ENCODE measurements around the gene CYP26B1. TPM values are rescaled to one million over a fixed set of nuclear protein-coding genes. Genes with fewer than 3 reads are reported as not detected.

The CYP26B1 gene
- total RNA-seq, 1 donor from 2014 or later = 1.2 TPM

DNA sequence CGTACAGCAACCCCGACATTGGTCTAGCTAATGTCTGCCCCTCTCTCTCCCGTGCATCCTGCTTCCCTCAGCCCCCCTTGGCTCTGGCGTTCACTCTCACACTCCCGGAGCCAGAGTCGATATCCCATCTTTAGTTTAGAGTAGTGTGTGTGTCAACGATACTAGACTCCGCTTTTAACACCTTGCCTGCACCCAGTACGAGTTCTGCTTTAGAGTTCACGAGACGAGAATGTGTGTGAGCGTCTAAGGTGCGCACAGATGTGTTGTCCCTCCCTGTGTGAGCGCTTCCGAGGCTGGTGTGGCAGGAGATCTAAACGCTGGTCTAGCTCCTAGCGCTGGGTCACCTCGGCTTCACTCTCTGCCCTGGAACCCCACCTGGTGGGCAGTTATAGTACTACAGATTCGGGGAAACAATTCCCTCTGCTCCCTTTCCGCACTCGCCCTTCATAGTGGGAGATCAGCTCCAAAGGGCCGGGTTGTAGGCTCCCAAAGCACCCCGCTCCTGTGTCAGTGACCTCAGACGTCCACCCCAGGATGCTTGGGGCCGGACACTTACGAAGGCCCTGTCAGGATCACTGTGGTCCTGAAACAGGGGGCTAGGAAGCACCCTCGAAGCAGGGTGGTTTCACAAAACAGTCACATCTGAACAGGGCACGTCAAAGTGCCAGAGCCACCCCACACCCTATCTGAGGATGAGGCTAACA is 2.6 kb upstream of the CYP26B1 start:
- no peaks in the 10 kb centered on the region for H4K20me1 ChIP-seq (ENCODE audit: insufficient read depth, low read length)
- H2AFZ ChIP-seq (ENCODE audit: low read depth, low read length) = peak overlapping the region; percentile 35
- peaks cover 4% of the 10 kb centered on the region for H3K9me3 ChIP-seq (ENCODE audit: insufficient read depth, low read depth, low read length)
- H3K79me2 ChIP-seq (ENCODE audit: insufficient read depth, low read length) = no peaks in the 10 kb centered on the region
- peaks cover 25% of the 10 kb centered on the region for H3K4me1 ChIP-seq (ENCODE audit: insufficient read depth, low read length)
- H3K4me1 Mint-ChIP-seq (ENCODE audit: low read depth, unreplicated experiment) = peaks cover 8% of the 10 kb centered on the region
- peaks cover 10% of the 10 kb centered on the region for H3K9me3 Mint-ChIP-seq (ENCODE audit: unreplicated experiment)
- H3K27me3 Mint-ChIP-seq (ENCODE audit: low read depth, unreplicated experiment) = peaks cover 76% of the 10 kb centered on the region
- peak overlapping the region; percentile 72 for H3K4me3 Mint-ChIP-seq (ENCODE audit: unreplicated experiment)
- peaks cover 73% of the 10 kb centered on the region for H3K27me3 ChIP-seq (ENCODE audit: insufficient read depth, low read length)
- peak overlapping the region; percentile 37 for H3K27ac Mint-ChIP-seq (ENCODE audit: unreplicated experiment)
- FAIRE-seq (peak; percentile 5), DNase-seq (ENCODE audit: low read depth) (peak; percentile 34)
- H3K4me3 ChIP-seq (ENCODE audit: insufficient read depth, low read depth, low read length) = no peak overlapping the region
- TF ChIP-seq EZH2 (IDR thresholded peaks at IDR 0.05; ENCODE audit: insufficient read depth, low read length) = no peak
- TF ChIP-seq, protein P1, sequence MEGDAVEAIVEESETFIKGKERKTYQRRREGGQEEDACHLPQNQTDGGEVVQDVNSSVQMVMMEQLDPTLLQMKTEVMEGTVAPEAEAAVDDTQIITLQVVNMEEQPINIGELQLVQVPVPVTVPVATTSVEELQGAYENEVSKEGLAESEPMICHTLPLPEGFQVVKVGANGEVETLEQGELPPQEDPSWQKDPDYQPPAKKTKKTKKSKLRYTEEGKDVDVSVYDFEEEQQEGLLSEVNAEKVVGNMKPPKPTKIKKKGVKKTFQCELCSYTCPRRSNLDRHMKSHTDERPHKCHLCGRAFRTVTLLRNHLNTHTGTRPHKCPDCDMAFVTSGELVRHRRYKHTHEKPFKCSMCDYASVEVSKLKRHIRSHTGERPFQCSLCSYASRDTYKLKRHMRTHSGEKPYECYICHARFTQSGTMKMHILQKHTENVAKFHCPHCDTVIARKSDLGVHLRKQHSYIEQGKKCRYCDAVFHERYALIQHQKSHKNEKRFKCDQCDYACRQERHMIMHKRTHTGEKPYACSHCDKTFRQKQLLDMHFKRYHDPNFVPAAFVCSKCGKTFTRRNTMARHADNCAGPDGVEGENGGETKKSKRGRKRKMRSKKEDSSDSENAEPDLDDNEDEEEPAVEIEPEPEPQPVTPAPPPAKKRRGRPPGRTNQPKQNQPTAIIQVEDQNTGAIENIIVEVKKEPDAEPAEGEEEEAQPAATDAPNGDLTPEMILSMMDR (IDR thresholded peaks at IDR 0.05; ENCODE audit: insufficient read depth, low read depth, low read length) = peak; percentile 77
- peak overlapping the region; percentile 94 for H3K4me2 ChIP-seq (ENCODE audit: low read length)
- no peaks in the 10 kb centered on the region for H3K36me3 Mint-ChIP-seq (ENCODE audit: low read depth, unreplicated experiment)
- no peaks in the 10 kb centered on the region for H3K36me3 ChIP-seq (ENCODE audit: insufficient read depth, low read length)
- no peak overlapping the region for H3K27ac ChIP-seq (ENCODE audit: low read depth, low read length)
- no peak overlapping the region for H3K9ac ChIP-seq (ENCODE audit: low read length)

DNA sequence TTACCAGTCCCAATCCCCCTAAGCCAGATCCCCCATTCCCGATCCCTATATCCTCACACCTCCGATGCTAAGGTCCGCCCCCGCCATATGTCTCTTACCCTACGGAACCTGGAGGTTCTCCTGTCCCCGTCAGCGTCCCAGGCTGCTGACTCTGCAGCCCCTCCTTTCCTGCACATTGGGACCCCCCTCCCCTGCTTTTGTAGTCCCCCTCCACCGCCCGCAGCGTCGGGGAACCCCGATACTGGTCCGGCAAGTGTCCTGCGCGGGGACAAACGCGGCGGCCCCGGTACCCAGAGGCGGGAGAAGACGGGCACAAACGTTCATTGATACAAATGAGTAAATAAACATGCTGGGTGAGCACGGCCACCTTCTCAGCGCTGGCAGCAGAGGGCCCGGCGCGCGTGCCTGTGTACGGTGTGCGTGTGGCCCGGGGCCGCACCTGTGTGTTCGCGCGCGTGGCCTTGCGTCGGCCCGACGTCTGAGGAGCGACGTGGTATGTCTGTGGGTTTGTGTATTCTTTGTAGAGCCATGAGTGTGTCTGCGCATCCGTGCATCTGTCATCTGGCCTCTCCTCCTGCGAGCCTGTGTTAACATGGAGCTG is 2.0 kb upstream of the CYP26B1 start:
- H3K27me3 Mint-ChIP-seq (ENCODE audit: low read depth, unreplicated experiment) = peaks cover 71% of the 10 kb centered on the region
- H3K4me3 Mint-ChIP-seq (ENCODE audit: unreplicated experiment) = peak overlapping the region; percentile 86
- H3K79me2 ChIP-seq (ENCODE audit: insufficient read depth, low read length) = no peaks in the 10 kb centered on the region
- no peaks in the 10 kb centered on the region for H3K36me3 ChIP-seq (ENCODE audit: insufficient read depth, low read length)
- H3K4me2 ChIP-seq (ENCODE audit: low read length) = peak overlapping the region; percentile 94
- peak overlapping the region; percentile 37 for H3K27ac Mint-ChIP-seq (ENCODE audit: unreplicated experiment)
- TF ChIP-seq, protein P1 (IDR thresholded peaks at IDR 0.05; ENCODE audit: insufficient read depth, low read depth, low read length) = no peak
- TF ChIP-seq EZH2 (IDR thresholded peaks at IDR 0.05; ENCODE audit: insufficient read depth, low read length) = peak; percentile 96
- DNase-seq (ENCODE audit: low read depth) (no peak), FAIRE-seq (no peak)
- H3K27me3 ChIP-seq (ENCODE audit: insufficient read depth, low read length) = peaks cover 69% of the 10 kb centered on the region
- H3K27ac ChIP-seq (ENCODE audit: low read depth, low read length) = no peak overlapping the region
- peaks cover 31% of the 10 kb centered on the region for H3K4me1 ChIP-seq (ENCODE audit: insufficient read depth, low read length)
- no peaks in the 10 kb centered on the region for H4K20me1 ChIP-seq (ENCODE audit: insufficient read depth, low read length)
- peaks cover 10% of the 10 kb centered on the region for H3K9me3 Mint-ChIP-seq (ENCODE audit: unreplicated experiment)
- peaks cover 8% of the 10 kb centered on the region for H3K4me1 Mint-ChIP-seq (ENCODE audit: low read depth, unreplicated experiment)
- H3K9ac ChIP-seq (ENCODE audit: low read length) = no peak overlapping the region
- peak overlapping the region; percentile 35 for H2AFZ ChIP-seq (ENCODE audit: low read depth, low read length)
- H3K36me3 Mint-ChIP-seq (ENCODE audit: low read depth, unreplicated experiment) = no peaks in the 10 kb centered on the region
- peaks cover 4% of the 10 kb centered on the region for H3K9me3 ChIP-seq (ENCODE audit: insufficient read depth, low read depth, low read length)
- H3K4me3 ChIP-seq (ENCODE audit: insufficient read depth, low read depth, low read length) = peak overlapping the region; percentile 48

Measured in astrocyte (in vitro differentiated cells and primary cell).